Activated CD4-positive, alpha-beta T cell treated with anti-CD3 and anti-CD28 coated beads for 36 hours (primary cell): ENCODE measurements around the gene ATP5ME. TPM values are rescaled to one million over a fixed set of nuclear protein-coding genes. Genes with fewer than 3 reads are reported as not detected.
A peak's percentile ranks its signal among the peaks of the same experiment; 100 is the strongest.

Experiments used
- ATAC-seq: fragments of 200-7000 bp; cut with Tn5 transposase; one replicate; pipeline ENCODE4 v1.10.0; 2021; ENCODE audit warnings: mild to moderate bottlenecking, moderate library complexity
- CTCF ChIA-PET: fragments of 350-600 bp; sonication (Branson Sonifier 250); formaldehyde crosslinking; loops from one replicate; lab custom pipeline; 2021; ENCODE audit warnings: antibody characterized with exemption; lab: Charles Lee
- POLR2A ChIA-PET: fragments of 350-600 bp; sonication (Branson Sonifier 250); formaldehyde crosslinking; loops from one replicate; lab custom pipeline; 2021; ENCODE audit warnings: antibody characterized with exemption, inconsistent platforms; lab: Charles Lee
- DNase-seq: peaks from one replicate; pipeline ENCODE4 v3.0.0-alpha.2; 2020
- H3K27ac Mint-ChIP-seq: one replicate; pipeline ENCODE4 v1.8.0; 2021; ENCODE audit warnings: mixed read lengths
- H3K27me3 Mint-ChIP-seq: one replicate; pipeline ENCODE4 v1.8.0; 2021; ENCODE audit warnings: mixed read lengths
- H3K36me3 Mint-ChIP-seq: one replicate; pipeline ENCODE4 v1.8.0; 2021; ENCODE audit warnings: low read depth, mixed read lengths
- H3K4me1 Mint-ChIP-seq: one replicate; pipeline ENCODE4 v1.8.0; 2021; ENCODE audit warnings: mixed read lengths
- H3K4me3 Mint-ChIP-seq: one replicate; pipeline ENCODE4 v1.8.0; 2021; ENCODE audit warnings: mild to moderate bottlenecking, moderate library complexity, mixed read lengths
- H3K9me3 Mint-ChIP-seq: one replicate; pipeline ENCODE4 v1.8.0; 2021; ENCODE audit warnings: low read depth, mixed read lengths
- intact Hi-C, 2 experiments: fragments of 100-400 bp; cut with DNase I in 1 of 2; cut with micrococcal nuclease in 1 of 2; formaldehyde crosslinking; loops; one replicate each; pipeline versions ENCODE4 v1.14.2 to v1.15.1; 2022 to 2024; cut with DNase I, micrococcal nuclease
- total RNA-seq, 2 experiments: library from RNA; stranded (reverse); gene quantifications; one replicate each; pipeline ENCODE4 v1.2.3, GENCODE V29; 2021

The ATP5ME gene
- total RNA-seq, 2 experiments from 2014 or later: 147 to 210 TPM

DNA sequence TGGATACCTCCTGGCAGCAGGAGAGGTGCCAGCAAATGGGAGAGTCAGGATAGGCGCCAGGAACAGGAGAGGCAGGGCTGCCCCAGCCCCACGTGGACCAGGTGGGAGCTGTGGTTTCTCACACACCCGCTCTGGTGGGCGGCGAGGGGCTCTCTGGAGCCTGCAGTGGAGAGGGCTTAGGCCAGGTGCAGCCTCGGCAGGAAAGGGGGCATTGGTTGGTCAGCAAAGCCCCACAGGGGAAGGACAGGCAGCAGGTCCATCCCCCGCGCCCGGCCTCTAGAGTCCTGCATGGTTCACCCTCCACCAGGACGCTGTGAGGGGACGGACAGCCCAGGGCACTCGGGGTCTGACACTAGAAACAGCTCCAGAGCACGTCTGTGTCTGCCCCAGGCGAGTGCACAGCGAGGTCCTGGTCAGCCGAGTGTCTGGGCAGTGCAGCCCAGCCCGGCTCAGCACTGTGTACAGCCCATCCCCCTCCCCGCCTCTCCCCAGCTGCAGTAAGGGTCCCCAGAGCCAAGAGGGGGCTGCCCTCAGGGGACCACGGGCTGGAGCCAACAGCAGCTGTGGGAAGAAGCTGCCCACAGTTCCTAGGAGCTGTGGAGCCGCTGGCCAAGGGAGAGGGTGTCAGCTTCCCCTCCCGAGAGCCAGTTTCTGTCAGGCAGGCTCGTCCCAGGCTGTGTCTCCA, 8.2 kb downstream of the ATP5ME start:
- POLR2A ChIA-PET: no interaction called here
- H3K27me3 Mint-ChIP-seq: no peaks in the 10 kb centered on the region

DNA sequence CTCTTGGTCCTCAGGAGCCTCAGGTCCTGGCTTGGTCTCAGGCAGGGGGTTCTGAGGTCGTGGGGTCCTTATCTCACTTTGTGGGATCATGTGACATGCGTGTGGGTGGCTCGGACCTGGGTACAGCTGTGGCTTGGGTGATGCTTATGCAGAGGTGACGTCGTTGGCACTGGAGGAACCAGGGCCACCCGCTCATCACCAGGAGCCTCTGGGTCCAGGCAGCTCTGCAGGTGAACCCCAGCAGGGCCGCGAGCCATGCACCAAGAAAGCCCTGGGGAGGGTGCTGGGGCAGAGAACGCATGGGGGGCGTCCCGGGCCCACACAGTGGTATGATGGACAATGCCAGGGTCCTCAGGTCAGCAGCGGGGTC, 8.7 kb downstream of the ATP5ME start:
- peaks cover 14% of the 10 kb centered on the region for H3K4me1 Mint-ChIP-seq
- POLR2A ChIA-PET: no interaction called here
- ATAC-seq: no peak
- H3K36me3 Mint-ChIP-seq: peaks cover 3% of the 10 kb centered on the region
- H3K9me3 Mint-ChIP-seq: no peaks in the 10 kb centered on the region
- peak overlapping the region; percentile 80 for H3K4me3 Mint-ChIP-seq
- CTCF ChIA-PET: interaction anchor here (0.5 kb wide), 1 partner anchor 103 kb away, joined by 4 read pairs; no protein-coding TSS in a partner anchor
- intact Hi-C loops: no loop called here
- H3K27me3 Mint-ChIP-seq: no peaks in the 10 kb centered on the region
- H3K27ac Mint-ChIP-seq: no peak overlapping the region
- no peak for DNase-seq

More for the DNA sequence above, 8.2 kb downstream of the ATP5ME start:
- no peak overlapping the region for H3K27ac Mint-ChIP-seq
- DNase-seq (no peak), ATAC-seq (no peak)
- H3K4me1 Mint-ChIP-seq: peaks cover 14% of the 10 kb centered on the region
- no peak overlapping the region for H3K4me3 Mint-ChIP-seq
- intact Hi-C loops: no loop called here
- peaks cover 7% of the 10 kb centered on the region for H3K36me3 Mint-ChIP-seq
- CTCF ChIA-PET: no interaction called here
- no peaks in the 10 kb centered on the region for H3K9me3 Mint-ChIP-seq

DNA sequence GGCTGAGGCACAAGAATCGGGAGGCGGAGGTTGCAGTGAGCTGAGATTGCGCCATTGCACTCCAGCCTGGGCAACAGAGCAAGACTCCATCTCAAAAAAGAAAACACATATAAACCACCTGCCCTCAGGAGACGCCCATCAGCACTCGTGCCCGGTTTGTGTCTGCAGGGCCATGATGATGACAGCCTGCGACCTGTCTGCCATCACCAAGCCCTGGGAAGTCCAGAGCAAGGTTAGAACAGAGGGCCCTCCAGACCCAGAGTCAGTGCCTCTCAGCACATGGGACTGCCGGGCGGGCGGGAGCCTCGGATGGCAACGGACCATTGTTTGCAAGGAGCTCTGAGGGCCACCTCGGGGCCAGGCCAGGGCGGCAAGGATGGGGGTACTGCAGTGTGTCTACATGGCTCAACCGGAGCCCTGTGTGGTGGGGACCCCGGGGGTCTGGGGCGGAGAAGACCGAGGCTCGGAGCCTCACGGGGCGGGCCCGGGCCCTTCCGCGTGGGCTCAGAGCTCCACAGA, 9.3 kb downstream of the ATP5ME start:
- DNase-seq (no peak), ATAC-seq (no peak)
- intact Hi-C loops: no loop called here
- Mint-ChIP-seq H3K36me3 (peaks cover 7% of the 10 kb centered on the region), H3K4me1 (peaks cover 14% of the 10 kb centered on the region), H3K27ac (peak overlapping the region; percentile 19), H3K27me3 (no peaks in the 10 kb centered on the region), H3K4me3 (peak overlapping the region; percentile 80), H3K9me3 (no peaks in the 10 kb centered on the region)
- POLR2A ChIA-PET: interaction anchor here (2.1 kb wide), 1 partner anchor 9 kb away, joined by 8 read pairs; the partner anchor contains the start of genes ATP5ME and MYL5
- CTCF ChIA-PET: interaction anchor here (0.5 to 0.6 kb wide), 2 partner anchors 104 to 346 kb away, joined by 4 read pairs; no protein-coding TSS in a partner anchor

DNA sequence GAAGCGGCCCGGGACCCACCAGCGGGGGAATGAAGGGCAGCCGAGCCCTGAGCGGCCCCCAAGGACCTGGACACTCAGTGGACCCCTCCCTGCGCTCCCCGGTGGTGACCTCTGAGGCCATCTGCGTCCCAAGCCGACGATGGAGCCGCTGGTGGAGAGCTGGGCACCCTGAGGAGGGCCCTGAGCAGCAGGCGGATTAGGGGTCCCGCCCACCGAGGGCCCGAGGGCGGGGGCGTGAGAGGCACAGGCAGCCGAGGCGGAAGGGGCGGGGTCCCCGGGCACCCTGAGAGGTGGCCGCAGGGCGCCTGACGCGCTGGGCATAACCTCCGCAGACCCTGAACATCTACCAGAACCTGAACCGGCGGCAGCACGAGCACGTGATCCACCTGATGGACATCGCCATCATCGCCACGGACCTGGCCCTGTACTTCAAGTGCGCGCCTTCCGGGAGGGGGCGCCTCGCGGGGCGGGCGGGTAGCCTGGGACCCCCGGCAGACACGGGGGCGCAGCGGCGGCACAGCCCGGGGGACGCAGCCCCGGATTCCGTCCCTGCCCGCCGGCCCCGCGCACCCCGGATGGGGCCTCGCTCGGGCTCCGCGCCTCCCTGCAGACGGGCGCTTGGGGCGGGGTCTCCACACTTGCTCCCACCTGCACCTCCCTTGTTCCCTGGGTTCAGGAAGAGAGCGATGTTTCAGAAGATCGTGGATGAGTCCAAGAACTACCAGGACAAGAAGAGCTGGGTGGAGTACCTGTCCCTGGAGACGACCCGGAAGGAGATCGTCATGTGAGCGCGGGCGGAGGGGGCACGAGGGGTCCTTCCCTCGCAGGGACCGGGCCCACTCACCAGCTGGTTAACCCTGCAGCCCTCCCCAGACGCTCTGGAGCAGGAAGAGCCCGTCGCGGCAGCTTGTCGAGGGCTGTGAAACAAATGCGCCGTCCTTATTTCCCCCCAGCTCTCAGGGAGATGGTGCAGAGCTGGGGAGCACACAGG, 10.3 kb downstream of the ATP5ME start:
- no peaks in the 10 kb centered on the region for H3K9me3 Mint-ChIP-seq
- peaks cover 14% of the 10 kb centered on the region for H3K4me1 Mint-ChIP-seq
- H3K27ac Mint-ChIP-seq: peak overlapping the region; percentile 84
- ATAC-seq (peak; percentile 70), DNase-seq (peak; percentile 85)
- ChIA-PET POLR2A (interaction anchor here (0.6 to 2.1 kb wide), 2 partner anchors 10 to 45 kb away, joined by 3 to 8 read pairs; partner anchors contain the start of genes ATP5ME and MYL5), CTCF (interaction anchor here (0.6 to 0.8 kb wide), 2 partner anchors 150 to 345 kb away, joined by 3 to 4 read pairs; no protein-coding TSS in a partner anchor)
- H3K4me3 Mint-ChIP-seq: peak overlapping the region; percentile 80
- peaks cover 8% of the 10 kb centered on the region for H3K36me3 Mint-ChIP-seq
- no peaks in the 10 kb centered on the region for H3K27me3 Mint-ChIP-seq
- intact Hi-C loops: loop anchor here in 1 of 2 experiments (1.0 kb wide), 2 partner anchors 11 to 42 kb away; partner anchors contain the start of genes ATP5ME, MYL5 and PCGF3

DNA sequence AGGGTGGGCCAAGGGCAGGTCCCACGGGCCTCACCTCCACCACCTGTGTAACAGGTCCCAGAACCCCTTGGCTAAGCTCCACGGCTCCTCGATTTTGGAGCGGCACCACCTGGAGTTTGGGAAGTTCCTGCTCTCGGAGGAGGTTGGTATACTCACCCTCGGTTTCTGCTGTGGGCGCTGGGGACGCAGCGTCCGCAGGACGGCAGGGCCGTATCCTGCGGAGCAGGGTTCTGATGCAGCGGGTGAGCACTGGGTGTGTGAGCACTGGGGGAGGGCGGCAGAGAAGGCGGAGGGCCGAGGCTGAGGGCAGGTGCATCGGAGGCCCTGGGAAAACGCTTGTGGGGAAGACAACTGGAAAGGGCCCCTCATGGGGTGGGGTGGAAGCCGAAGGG, 11.0 kb downstream of the ATP5ME start:
- Mint-ChIP-seq H3K27me3 (no peaks in the 10 kb centered on the region), H3K9me3 (no peaks in the 10 kb centered on the region), H3K4me3 (peak overlapping the region; percentile 80), H3K4me1 (peaks cover 14% of the 10 kb centered on the region), H3K27ac (peak overlapping the region; percentile 74), H3K36me3 (peaks cover 8% of the 10 kb centered on the region)
- peak; percentile 13 for ATAC-seq
- no peak for DNase-seq
- ChIA-PET CTCF (no interaction called here), POLR2A (interaction anchor here (2.1 kb wide), 1 partner anchor 11 kb away, joined by 8 read pairs; the partner anchor contains the start of genes ATP5ME and MYL5)
- intact Hi-C loops: loop anchor here in 1 of 2 experiments (1.0 kb wide), 2 partner anchors 11 to 42 kb away; partner anchors contain the start of genes ATP5ME, MYL5 and PCGF3

DNA sequence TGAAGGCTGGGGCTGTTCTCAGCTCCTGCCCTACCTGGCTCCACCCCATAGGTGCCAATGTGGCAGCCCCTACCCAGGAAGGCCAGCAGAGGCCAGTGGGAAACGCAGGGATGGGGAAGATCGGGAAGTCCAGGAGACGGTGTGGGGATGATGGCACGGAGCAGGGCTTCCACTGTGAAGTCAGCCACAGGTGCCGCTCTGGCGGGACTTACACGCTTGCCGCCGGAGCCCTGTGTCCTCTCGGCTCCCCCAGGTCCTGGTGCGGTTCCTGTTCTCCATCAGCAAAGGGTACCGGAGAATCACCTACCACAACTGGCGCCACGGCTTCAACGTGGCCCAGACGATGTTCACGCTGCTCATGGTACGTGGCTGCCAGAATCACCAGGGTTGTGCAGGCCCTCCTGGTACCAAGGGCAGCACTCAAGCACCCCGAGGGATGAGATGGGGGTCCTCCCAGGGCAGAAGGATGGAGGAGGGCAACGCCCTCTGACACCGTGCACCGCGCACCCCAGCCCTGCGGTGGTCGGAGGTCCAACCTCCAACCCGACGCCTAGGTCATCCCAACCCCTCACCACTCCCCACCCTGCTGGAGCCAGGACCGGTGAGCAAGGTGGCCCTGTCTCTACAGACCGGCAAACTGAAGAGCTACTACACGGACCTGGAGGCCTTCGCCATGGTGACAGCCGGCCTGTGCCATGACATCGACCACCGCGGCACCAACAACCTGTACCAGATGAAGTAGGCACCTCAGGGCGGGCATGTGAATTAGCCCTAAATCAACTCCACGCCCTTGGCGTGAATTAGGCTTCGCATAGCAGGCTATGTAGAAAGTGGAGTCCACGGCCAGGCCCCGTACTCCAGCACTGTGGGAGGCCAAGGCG, 12.0 kb downstream of the ATP5ME start:
- Mint-ChIP-seq H3K27ac (no peak overlapping the region), H3K27me3 (no peaks in the 10 kb centered on the region), H3K36me3 (peaks cover 8% of the 10 kb centered on the region), H3K4me1 (peaks cover 14% of the 10 kb centered on the region), H3K9me3 (no peaks in the 10 kb centered on the region), H3K4me3 (peak overlapping the region; percentile 80)
- DNase-seq (no peak), ATAC-seq (no peak)
- intact Hi-C loops: no loop called here
- ChIA-PET CTCF (no interaction called here), POLR2A (no interaction called here)

DNA sequence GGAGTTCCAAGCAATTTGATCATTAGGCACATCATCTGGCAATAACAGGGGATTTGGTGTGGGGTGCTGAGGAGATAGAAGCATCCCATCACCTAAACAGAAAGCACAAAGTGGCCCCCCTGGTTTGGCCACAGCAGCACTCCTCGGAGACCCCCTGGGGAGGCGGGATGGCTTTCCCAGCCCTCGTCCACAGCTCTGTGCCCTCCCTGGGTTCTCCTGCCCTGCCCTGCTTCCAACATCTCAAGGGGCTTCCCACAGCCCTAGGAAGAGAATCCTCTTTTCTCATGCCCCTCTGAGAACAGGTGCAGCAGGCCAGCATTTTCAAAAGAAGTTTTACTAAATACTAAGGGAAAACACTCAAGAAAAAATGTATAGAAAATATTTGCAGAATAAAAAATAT, 12.8 kb downstream of the ATP5ME start:
- POLR2A ChIA-PET: no interaction called here
- Mint-ChIP-seq H3K9me3 (no peaks in the 10 kb centered on the region), H3K27ac (no peak overlapping the region), H3K4me1 (peaks cover 14% of the 10 kb centered on the region), H3K27me3 (no peaks in the 10 kb centered on the region), H3K36me3 (peaks cover 8% of the 10 kb centered on the region), H3K4me3 (no peak overlapping the region)
- intact Hi-C loops: no loop called here
- no peak for DNase-seq
- no peak for ATAC-seq
- CTCF ChIA-PET: no interaction called here

DNA sequence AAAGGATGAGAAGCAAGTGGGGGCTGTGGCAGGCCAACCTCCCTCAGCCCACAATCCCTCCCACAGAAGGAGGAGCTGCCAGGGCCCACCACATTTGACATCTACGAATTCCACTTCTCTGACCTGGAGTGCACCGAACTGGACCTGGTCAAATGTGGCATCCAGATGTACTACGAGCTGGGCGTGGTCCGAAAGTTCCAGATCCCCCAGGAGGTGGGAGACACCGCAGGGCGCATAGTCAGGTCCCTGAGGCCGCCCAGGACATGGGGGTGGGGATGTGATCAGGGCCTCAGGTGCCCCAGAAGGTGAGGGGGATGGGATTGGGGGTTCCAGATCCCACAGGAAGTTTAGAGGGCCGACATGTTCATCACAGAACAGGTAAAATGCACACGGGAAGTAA, 13.7 kb downstream of the ATP5ME start:
- DNase-seq (no peak), ATAC-seq (no peak)
- intact Hi-C loops: no loop called here
- ChIA-PET POLR2A (no interaction called here), CTCF (no interaction called here)
- no peaks in the 10 kb centered on the region for H3K9me3 Mint-ChIP-seq
- H3K27ac Mint-ChIP-seq: no peak overlapping the region
- no peak overlapping the region for H3K4me3 Mint-ChIP-seq
- peaks cover 11% of the 10 kb centered on the region for H3K4me1 Mint-ChIP-seq
- H3K36me3 Mint-ChIP-seq: peaks cover 8% of the 10 kb centered on the region
- H3K27me3 Mint-ChIP-seq: no peaks in the 10 kb centered on the region

DNA sequence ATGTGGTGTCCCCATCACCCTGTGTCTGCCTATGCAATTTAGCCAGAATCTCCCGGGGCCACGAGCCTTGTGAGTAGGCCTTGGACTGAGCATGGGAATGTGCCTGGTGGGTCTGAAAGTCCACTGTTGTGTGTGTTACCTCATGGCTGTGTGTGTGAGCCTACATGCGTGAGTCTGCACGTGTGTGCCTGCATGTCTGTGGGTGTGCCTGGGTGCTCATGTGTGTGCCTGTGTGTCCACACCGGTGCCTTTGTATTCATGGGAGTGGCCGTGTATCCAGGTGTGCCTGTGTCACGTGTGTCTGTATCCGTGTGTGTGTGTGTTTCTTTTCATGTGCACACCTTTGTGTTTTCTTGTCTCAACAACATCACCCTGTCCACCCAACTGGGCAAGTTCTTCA, 14.2 kb downstream of the ATP5ME start:
- Mint-ChIP-seq H3K36me3 (peaks cover 8% of the 10 kb centered on the region), H3K4me1 (peaks cover 8% of the 10 kb centered on the region), H3K27ac (peak overlapping the region; percentile 2), H3K27me3 (no peaks in the 10 kb centered on the region), H3K4me3 (no peak overlapping the region), H3K9me3 (no peaks in the 10 kb centered on the region)
- CTCF ChIA-PET: no interaction called here
- POLR2A ChIA-PET: no interaction called here
- DNase-seq (no peak), ATAC-seq (no peak)
- intact Hi-C loops: no loop called here

DNA sequence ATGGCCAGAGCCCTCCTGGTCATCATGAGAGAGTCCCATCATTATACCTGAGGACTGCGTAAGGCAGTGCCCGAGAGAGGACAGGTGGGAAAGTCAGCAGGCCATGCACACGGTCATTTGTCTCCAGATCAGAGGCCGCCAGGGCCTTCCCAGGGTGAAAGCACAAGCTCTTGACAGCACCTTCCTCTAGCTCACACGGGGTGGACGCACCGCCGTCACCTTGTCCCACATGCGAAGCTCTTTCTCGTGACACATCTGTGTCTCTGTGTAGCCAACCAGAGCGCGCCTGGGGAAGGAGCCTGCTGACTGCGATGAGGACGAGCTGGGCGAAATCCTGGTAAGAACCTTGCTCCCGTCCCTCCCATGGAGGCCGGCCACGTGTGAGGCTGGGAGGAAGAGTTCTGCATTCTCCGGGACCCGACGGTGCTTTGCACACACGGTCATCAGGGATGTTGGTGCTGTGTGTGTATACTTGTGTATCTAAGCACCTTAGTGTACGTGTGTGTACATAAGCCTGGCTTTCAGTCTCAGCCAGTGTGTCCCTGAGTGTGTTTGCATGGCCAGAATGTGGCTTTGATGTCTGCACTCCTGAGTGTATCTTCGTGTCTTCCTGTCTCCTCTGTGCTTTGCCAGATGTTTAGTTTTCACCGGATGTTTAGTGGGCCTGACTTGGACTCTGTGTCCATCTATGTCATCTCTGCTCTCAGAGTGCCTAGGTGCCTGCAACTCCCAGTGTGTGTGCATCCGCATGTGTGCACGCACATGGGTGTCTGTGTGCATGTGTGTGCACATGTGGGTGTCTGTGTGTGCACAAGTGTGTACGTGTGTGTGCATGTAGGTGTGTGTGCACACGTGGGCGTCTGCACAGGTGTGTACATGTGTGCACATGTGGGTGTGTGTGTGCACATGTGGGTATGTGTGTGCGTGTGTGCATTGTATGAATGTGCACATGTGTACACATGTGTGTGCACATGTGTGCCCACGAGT, 15.1 kb downstream of the ATP5ME start:
- POLR2A ChIA-PET: no interaction called here
- Mint-ChIP-seq H3K36me3 (peaks cover 6% of the 10 kb centered on the region), H3K9me3 (no peaks in the 10 kb centered on the region), H3K4me1 (peaks cover 3% of the 10 kb centered on the region), H3K4me3 (no peak overlapping the region), H3K27ac (no peak overlapping the region), H3K27me3 (no peaks in the 10 kb centered on the region)
- CTCF ChIA-PET: no interaction called here
- intact Hi-C loops: no loop called here
- ATAC-seq: no peak
- DNase-seq: no peak
